ENCODE measurements around the gene ARPC5.

The ARPC5 gene

GRCh38 chr1:183584147-183584546 lies 51.4 kb downstream of the ARPC5 start:
- no peak for DNase-seq

- DNase-seq = no peak
Observed at GRCh38 chr1:183583466-183583865, 52.1 kb downstream of the ARPC5 start.

- DNase-seq = no peak
Observed at GRCh38 chr1:183582021-183582713, 53.4 kb downstream of the ARPC5 start.

GRCh38 chr1:183580281-183580682 lies 55.3 kb downstream of the ARPC5 start:
- DNase-seq = no peak

- DNase-seq = no peak
Observed at GRCh38 chr1:183578856-183579255, 56.7 kb downstream of the ARPC5 start.

GRCh38 chr1:183577897-183578465 lies 57.6 kb downstream of the ARPC5 start:
- no peak for DNase-seq

- DNase-seq = no peak
Observed at GRCh38 chr1:183576537-183576936, 59.0 kb downstream of the ARPC5 start.

GRCh38 chr1:183575606-183576005 lies 60.0 kb downstream of the ARPC5 start:
- no peak for DNase-seq

GRCh38 chr1:183572721-183573120 lies 62.9 kb downstream of the ARPC5 start:
- DNase-seq = no peak

GRCh38 chr1:183571678-183572268 lies 63.8 kb downstream of the ARPC5 start:
- no peak for DNase-seq

All from activated CD4-positive, alpha-beta T cell treated with anti-CD3 and anti-CD28 coated beads for 48 hours (primary cell).